NCI-H345 treated with DMSO at 0.1 percent for 48 hours (cell line): Measurements from ENCODE around the gene NT5E.

ENCODE experiments used
- DNase-seq: peaks from one replicate; lab custom pipeline; 2025; ENCODE audit not compliant: unreplicated experiment; lab: John Stamatoyannopoulos, UW

NT5E gene

GRCh38 chr6:85421181-85421580 is 28.7 kb upstream of the NT5E start:
- no peak for DNase-seq

DNA sequence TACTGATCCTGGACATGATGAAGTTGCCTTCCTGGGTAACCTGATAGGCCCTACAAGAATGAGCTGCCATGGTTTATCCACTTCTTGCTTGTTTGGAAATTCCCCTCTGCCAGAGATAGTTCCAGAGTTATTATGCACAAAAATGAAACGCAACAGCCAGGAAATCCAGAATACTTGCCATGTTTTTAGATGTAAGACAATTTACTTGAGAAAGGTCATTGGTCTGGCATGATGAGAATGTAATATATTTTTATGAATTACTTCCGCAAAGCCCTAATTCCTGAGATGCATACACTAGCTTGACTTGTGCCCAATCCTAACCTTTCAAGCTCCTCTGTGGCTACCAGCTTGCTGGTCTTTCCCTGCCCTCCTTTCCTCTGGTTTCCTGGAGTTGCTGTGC is 27.9 kb upstream of the NT5E start:
- no peak for DNase-seq

DNA sequence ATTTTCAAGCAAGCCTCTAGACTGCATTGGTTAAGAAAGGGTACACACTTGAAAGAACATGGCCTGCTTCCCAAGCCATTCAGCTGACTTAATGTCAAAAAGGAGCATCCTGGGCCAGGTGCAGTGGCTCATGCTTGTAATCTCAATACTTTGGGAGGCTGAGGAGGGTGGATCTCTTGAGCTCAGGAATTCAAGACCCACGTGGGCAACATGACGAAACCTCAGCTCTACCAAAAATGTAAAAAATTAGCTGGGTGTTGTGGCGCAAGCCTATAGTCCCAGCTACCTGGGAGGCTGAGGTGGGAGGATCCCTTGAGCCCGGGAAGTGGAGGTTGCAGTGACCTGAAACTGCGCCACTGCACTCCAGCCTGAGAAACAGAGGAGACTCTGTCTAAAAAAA is 26.9 kb upstream of the NT5E start:
- no peak for DNase-seq

DNA sequence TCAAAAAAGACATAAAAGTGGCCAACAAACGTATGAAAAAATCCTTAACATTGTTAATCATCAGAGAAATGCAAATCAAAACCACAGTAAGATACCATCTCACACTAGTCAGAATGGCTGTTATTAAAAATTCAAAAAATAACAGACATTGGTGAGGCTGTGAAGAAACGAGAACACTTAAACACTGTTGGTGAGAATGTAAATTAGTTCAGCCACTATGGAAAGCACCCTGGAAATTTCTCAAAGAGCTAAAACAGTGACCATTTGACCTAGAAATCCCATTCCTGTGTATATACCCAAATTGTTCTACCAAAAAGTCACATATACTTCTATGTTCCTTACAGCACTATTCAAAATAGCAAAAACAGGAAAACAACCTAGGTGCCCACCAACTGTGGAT is 24.9 kb upstream of the NT5E start:
- no peak for DNase-seq

DNA sequence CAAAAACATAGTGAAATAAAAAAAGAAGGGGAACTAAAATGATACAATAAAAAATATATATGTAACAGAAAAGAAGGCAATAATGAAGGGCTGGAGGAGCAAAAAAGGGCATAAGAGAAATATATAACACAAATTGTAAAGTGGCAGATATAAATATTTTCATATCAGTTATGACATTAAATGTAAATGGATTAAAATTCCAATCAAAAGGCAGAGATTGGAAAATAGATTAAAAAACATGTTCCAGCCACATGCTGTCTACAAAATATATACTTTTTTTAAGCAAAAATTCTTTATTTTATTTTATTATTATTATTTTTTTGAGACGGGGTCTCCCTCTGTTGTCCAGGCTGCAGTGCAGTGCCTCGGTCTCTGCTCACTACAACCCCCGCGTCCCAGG is 23.9 kb upstream of the NT5E start:
- DNase-seq, result no peak

GRCh38 chr6:85428486-85428885 is 21.4 kb upstream of the NT5E start:
- no peak for DNase-seq

GRCh38 chr6:85429346-85429745 is 20.5 kb upstream of the NT5E start:
- DNase-seq, result no peak

DNA sequence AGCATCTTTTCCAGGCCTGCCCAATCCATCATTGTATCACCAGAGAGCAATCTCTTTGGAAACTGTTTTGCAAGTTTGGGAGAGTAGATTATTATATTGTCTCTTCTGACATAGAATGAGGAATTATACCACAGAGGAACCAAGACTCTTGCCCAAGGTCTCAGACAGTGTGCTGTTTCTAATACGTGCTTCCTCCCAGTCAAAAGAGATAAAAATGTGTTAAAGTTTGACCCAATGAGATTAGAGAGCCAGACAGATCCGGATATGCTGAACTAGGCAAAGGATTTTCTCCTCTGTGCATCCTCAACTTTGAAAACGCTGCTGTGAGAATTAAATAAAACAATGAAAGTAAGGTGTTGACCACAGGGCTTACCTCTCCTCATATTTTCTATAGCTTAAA is 18.6 kb upstream of the NT5E start:
- no peak for DNase-seq

GRCh38 chr6:85432554-85432953 is 17.3 kb upstream of the NT5E start:
- no peak for DNase-seq

GRCh38 chr6:85435851-85436250 is 14.0 kb upstream of the NT5E start:
- DNase-seq, result no peak

- no peak for DNase-seq
Observed at GRCh38 chr6:85436411-85436810, 13.5 kb upstream of the NT5E start.

DNA sequence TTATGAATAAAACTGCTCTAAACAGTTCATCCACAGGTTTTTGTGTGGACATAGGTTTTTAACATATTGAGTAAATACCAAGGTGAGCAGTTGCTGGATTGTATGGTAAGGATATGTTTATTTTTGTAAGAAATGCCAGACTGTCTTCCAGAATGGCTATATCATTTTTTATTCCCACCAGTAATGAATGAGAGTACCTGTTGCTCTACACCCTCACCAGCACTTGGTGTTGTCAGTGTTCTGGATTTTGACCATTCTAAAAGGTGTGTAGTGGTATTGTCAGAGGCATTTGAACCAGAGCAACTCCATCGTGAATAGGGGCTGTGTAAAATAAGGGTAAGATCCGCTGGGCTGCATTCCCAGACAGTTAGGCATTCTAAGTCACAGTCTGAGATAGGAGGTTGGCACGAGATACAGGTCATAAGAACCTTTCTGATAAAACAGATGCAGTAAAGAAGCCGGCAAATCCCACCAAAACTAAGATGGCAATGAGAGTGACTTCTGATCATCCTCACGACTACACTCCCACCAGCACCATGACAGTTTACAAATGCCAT is 12.9 kb upstream of the NT5E start:
- no peak for DNase-seq

- DNase-seq, result no peak
Observed at GRCh38 chr6:85443349-85444117, 6.3 kb upstream of the NT5E start.

- no peak for DNase-seq
Observed at GRCh38 chr6:85449388-85449817, 480 bp upstream of the NT5E start.

GRCh38 chr6:85451565-85452306 is 1.9 kb downstream of the NT5E start:
- no peak for DNase-seq

DNA sequence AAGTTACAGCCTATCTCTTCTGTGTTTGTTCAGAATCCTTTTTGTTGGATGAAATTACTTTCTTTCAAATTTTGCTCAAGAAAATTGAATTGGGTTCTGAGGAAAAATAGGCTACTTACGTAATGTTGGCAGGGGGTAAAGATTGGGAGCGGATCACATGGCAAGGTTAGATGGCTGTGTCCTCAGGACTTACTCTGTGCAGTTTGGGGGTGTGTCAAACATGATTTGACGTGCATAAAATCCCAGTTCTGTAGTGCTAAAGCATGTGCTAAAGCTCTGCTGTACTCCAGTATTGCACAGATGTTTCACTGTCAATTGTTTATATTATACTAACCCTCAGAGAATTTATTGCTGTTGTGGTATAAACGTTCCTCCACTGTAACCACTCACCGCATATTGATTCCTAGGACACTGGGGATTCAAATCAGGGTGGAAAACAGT is 2.6 kb downstream of the NT5E start:
- no peak for DNase-seq

- no peak for DNase-seq
Observed at GRCh38 chr6:85453052-85453451, 3.2 kb downstream of the NT5E start.

DNA sequence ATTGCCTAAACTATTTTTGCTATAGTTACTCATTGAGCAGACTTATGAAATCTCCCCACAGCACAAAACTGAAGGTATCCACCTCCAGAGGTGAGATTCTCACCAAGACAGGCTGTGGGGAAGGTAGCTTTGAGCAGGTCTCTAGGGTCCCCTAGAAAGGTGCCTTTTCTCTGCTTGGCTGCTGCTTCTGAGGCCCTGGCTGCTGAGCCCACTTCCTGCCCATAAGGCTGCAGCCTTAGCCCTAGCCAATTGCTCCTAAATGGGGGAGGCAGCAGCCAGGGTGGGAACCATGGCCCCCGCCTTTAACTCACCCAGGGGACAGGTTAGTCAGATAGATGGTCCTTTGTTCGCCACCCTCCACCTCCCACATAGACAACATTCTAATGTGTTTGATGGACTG is 3.6 kb downstream of the NT5E start:
- no peak for DNase-seq

GRCh38 chr6:85455471-85456026 is 5.7 kb downstream of the NT5E start:
- DNase-seq, result no peak

DNA sequence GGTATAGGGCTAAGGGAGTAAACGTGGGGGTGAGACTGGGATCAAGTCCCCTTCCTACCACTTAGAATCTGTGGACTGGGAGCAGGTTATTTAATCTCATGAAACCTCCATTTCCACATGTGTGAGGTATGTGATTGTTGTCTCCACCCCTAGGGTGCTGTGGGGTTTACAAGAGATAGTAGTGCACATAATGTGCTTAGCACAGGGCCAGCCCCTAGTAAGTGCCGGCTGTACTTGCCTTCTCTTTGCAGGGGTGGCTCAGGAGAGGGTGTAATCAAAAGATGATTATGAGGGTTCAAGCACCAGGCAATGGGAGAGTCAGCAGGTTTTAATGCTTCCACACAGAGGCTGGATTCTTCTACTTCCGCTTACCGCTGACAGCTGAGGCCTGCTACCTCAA is 6.9 kb downstream of the NT5E start:
- no peak for DNase-seq

DNA sequence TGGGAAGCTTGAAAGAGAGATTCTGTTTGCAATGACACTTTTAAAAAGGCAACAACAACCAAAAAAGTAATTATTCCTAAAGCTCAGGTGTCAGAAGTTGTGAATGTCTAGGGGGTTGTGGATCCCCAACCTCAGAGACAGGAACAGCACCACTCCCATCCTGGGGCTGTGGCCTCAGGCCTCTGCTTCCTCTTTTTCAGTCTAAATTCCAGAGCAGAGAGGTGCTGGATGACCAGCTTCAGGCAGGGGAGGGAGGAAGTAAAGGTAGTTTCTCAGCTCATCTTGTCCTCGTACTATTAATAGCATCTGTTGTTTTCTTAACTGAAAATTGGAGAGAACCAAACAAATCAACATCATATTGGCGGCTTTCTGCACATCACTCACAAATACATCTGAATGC is 8.3 kb downstream of the NT5E start:
- no peak for DNase-seq

DNA sequence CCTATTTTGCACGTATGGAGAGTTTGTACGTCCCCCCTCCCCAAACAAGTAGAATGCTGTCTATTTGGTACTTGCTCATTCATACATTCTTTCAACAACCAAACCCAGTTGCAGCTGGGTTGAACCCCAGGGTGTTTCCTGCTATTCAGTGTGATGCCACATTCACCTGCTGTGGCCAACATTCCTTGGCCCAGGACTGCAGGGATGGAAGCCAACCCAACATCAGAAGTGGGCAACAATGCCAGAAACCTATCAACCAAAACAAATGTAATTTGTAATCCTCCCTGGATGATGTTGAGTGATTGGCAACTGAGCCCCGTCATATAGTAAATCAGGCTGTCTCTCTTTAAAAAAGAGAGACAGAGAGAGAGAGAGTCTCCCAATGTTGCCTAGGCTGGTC is 8.9 kb downstream of the NT5E start:
- no peak for DNase-seq
